Regular cardiac myocyte (primary cell): ENCODE data around the gene CHRNA9. TPM values are rescaled to one million over a fixed set of nuclear protein-coding genes. Genes with fewer than 3 reads are reported as not detected.

Experiments
- total RNA-seq: library from RNA; depleted of rRNA; stranded (reverse); fragments of >200 nt; gene quantifications from 2 replicates; pipeline ENCODE4 v1.2.3, GENCODE V29; 2014

Gene CHRNA9
- not detected in 2 replicates for total RNA-seq

DNA sequence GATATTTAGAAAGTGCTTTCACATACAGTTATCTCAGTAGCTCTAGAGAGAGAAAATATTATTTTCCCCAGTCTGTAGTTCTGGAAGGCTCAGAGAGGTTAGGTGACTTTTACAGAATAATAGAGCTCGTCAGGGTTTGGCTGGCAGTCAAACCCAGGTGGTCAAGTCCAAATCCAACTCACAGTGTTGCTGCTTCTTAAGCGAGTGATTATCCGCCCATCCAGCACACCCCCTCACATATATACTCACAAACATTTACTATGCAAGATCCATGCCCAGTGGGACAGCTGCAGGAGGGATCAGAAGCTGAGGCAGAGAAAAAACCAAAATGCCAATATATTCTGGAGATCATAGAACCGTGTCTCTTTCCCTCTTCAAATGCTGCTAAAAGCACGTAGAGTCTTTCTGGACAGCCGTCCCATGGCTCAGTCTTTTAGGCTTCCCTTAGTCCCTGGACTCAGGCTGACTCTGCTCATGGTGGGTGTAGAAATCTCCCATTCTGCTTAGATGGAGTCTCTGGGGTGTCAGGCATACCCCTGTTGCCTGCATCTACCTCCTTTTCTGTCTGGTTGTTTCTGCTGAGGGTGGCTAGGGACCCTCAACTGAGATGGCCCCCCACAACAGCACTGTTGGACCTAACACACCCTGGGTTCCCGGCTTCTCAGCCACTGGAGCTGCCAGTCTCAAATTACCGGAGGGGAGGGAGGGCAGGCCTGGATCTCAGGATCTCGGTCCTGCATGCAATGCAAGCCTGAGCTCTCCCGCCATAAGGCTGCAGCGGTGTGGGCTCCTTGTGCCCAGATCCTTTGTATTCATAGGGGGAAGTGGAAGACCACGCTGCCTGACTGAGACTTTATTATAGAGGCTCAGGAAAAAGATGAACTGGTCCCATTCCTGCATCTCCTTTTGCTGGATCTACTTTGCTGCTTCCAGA lies at the start of gene CHRNA9:
TSS of gene CHRNA9 (plus strand) at position 743 of the 934 bp plus-strand sequence. CDS start at position 878, 135 bp downstream.

Other genes with a start within 250 kb of the CHRNA9 start
- not detected in 2 replicates for gene RHOH, start 138.3 kb upstream of the CHRNA9 start, total RNA-seq